HG03139 (cell line): ENCODE measurements around the gene EWSR1.

Experiments
- ATAC-seq: cut with Tn5 transposase; IDR thresholded peaks from one replicate; pipeline ENCODE4 v1.9.1; 2021; ENCODE audit not compliant: unreplicated experiment

Gene EWSR1

DNA sequence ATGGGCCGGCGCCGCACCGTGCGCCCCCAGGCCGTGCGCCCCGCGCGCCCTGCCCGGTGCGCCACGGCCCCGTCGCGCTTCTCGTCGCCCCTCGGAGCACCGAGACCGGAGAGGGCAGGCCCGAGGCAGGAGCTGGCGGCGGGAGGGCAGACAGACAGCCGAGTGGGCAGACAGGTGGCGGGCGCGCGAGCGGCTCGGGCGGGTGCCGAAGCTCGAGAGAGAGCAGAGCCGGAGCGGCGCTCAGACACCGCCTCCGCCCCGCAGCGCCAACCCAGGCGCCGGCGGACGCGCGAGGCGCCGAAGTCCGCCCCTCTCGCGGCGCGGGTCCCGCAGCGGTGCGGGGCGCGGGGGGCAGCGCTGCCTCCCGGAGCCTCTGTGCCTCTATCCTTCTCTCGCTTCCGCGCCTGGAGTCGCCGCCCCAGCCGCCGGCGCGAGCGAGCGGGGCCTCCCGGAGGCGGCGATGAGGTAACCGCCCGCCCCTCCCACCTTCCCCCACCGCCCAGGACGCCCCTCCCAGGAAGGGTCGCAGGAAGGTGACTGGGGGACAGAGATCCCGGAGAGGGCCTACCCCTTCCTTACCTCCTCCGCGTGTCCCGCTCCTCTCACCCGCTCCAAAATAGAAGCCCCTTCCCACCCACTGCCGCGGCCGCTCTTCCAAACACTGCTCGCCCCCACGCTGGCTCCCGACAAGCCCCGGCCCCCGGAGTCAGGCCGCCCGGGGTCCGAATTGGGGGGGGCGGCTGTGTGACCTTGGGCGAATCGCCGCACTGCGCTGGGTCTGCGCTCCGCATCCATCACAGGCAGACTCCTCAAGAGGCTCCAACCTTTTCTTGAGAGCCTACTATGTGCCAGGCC lies 47.4 kb downstream of the EWSR1 start, which contains the start of gene RASL10A:
RASL10A (minus strand) TSS at position 412 of the 855 bp plus-strand sequence. CDS start 451 bp downstream, outside the sequence.
- no peak for ATAC-seq

DNA sequence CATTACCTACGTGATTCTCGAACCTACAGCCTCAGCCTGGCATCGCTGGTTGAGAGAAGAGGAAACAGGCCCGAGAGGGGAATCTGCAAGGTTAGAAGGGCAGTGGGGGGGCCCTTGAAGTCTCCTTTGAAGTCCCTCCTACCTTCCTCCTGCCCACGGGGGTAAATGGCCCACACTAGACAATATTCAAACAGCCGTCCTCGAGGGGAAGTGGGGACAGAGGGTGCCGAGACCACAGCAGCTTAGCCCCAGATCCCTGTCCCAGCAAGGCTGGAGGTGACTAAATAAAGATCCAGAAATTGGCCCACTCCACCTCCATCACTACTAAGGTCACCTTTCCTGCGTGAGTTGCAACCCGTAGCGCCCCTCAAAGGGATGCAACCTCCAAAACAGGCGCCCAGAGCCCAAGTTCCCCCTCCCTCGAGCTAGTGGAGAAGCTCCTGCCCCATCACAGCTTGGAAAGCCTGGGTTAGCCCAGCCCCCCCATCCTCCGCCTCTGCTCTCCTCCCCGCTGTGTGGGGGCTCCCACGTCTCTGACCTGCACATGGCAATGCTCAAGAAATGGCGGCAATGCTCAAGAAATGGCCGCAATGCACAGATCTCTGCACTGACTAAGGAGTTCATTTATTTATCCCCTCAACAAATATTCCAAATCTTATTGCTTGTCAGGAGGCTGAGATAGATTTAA lies 48.2 kb downstream of the EWSR1 start:
- ATAC-seq: no peak

DNA sequence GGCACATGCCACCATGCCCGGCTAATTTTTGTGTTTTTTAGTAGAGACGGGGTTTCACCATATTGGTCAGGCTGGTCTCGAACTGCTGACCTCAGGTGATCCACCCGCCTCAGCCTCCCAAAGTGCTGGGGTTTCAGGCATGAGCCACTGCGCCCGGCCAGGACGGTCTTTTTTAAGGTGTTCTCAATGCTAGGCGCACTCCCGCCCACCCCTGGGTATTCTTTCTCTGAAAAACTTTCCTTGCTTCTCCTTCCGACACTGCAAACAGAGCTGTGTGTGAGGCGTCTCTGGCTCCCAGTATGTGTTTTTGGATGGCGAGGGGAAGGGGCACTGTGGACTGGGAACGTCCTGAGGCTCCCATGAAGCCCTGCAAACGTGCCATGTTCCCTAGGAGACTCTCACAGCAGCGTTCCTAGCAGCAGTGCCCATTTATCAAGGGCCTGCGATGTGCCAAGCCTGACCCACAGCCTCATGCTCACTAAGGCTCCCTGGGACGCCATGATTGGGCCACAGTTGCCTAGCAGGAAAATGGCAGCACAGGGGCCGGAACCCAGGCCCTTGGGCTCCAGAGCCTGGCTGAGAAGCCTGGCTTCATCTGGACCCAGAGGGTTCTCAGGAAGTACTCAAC lies 49.9 kb downstream of the EWSR1 start:
- no peak for ATAC-seq

DNA sequence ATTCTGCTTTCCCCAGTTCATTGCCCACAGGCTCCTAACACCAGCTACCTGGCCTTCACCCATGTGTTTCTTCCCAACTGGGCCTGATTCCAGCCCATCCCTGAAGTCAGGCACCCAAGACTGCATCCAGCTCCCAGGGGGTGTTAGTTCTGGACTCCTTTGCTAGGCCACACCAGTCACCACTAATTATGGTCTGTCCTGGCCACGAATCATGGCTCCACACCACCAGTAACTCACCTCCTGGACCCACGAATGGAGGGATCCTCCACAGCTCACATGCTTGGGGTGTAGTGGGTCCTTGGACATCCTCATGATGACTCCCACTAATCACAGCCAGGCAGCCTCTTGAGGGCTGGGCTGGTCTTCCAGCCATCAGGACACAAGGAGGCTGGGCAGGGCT lies 51.0 kb downstream of the EWSR1 start:
- no peak for ATAC-seq

DNA sequence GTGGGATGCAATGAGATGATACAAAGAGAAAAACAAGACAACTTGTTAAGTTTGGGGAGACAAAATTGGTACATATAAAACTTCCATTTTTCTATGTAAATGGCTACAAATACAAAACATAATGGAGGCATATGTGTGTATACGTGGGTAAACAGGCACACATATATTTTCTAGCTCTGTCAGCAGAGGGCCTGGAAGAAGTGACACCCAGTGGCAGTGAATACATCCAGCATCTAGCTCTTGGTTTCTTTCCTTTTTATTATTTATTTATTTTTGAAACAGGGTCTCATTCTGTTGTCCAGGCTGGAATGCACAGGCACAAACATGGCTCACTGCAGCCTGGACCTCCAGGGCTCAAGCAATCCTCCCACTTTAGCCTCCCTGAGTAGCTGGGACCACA lies 52.5 kb downstream of the EWSR1 start:
- ATAC-seq: no peak

DNA sequence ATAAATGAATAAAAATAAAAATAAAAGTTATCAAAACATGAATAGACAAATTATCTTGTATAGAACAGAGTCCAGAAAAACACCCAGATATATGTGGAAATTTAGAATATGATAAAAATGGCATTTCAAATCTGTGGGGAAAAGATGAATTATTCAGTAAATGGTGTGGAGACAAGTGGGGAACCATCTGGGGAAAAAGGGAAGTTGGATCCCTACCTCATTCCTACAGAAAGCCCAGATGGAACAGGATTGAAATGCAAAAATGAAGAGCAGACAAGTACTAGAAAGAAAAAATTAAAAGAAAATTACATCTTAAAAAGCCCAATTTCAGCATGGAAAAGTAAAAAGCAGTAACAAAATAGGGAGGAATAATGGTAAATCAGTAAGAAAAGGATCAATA lies 55.6 kb downstream of the EWSR1 start:
- no peak for ATAC-seq

DNA sequence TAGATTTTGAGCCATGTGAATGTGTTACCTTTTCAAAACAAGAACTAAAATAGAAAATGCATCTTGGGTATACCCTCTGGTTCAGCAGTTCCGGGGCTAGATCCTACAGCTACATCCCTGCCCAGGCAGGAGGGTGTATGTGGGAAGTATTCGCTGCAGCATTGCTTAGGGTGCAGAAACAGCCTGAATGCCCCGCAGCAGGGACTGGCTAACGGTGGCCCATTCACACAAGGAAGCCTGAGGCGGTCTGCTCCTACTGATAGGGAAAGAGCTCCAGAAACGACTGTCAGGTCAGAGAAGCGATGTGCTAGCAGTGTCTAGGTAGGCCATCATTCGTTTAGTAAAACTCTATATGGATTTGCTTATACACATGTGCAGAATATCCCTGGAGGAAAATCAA lies 57.3 kb downstream of the EWSR1 start:
- ATAC-seq: no peak

DNA sequence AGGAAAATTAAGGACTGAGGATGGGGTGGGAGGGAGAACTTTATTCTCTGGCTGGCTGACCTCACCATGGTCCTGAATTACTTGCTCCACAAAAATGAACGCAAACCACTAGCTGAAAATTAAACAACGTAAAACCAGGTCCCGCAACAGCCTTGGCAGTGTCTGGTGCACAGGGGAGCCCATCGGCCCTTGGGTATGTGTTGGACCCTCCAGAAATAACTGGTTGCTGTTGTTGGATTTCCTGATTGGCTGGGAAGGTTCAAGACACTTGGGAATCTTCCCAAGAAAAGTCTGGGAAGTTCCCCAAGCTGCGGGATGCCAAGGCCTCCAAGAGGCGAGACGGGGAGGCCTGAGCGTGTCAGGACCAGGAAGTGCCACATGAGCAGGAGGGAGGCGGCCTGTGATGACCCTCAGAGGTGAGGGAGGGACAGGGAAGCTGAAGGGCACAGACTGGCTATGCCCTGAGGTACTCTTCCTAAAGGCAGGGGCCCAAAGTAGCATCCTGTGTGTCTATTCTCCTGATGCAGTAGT lies 57.8 kb downstream of the EWSR1 start:
- no peak for ATAC-seq

DNA sequence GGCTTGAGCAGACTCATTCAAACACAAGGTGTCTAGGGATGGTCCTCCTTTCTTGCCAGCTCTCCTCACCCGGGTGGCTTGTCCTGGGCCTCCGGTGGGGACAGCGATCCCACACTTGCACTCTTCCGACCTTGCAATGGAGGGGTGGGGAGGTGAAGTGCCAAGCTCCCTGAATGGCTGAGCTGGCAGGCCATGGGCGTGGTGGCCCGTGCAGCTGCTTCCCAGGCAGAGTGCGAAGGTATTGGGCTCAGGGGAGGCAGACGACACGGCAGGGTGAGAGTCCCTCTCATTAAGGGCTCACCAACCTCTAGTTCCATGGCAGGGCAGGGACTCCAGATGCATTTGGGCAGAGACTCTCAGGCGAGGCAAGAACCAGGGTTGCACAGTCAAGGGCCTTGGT lies 58.4 kb downstream of the EWSR1 start:
- no peak for ATAC-seq

DNA sequence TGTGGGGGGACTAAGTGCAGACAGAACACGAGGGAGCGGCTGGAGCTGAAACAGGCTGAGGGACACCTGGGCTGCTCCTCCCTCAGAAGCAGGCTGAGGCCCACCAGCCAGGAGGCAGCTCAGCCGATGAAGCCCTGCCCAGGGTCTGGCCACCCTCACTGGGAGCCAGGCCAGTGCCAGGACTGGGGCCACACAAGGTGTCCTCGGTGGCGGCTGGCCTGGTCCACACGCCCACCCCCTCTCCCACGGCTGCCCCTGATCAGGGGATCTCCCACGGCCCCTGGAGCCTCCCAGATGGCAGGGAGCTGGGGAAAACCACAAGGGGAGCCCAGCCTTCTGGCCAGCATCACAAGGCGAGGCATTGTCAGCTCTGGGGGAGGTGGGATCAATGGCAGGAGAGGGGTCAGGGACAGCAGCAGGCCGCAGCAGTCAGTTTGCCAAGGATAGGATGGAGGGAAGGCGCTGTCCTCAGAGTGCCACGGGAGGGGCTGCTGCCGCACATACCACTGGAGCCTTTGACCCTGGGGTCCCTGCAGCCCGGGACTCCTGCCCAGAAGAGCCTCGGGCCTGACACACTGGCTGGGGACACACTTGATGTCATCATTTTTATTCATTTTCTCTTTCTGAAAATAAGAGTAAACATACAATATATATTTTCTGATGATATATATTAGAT lies 59.2 kb downstream of the EWSR1 start:
- no peak for ATAC-seq

DNA sequence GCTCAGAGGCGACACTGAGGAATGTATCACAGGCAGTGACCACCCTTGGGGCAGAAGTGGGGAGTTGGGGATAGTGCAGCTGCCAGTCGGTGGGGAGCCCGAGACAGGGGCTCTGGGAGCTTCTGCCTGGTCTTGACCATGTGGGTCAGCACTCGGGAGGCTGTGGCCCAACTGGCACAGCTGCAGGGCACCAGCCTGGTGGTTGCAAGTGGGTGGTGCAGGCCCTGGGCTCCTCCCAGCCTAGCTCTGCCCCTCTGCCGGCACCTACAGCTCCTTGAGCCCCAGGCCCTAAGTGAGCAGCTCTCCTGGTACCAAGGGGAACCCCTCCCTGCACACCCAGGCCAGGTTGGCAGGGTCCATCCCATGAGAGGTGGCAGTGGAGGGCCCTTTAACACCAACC lies 60.0 kb downstream of the EWSR1 start:
- no peak for ATAC-seq

DNA sequence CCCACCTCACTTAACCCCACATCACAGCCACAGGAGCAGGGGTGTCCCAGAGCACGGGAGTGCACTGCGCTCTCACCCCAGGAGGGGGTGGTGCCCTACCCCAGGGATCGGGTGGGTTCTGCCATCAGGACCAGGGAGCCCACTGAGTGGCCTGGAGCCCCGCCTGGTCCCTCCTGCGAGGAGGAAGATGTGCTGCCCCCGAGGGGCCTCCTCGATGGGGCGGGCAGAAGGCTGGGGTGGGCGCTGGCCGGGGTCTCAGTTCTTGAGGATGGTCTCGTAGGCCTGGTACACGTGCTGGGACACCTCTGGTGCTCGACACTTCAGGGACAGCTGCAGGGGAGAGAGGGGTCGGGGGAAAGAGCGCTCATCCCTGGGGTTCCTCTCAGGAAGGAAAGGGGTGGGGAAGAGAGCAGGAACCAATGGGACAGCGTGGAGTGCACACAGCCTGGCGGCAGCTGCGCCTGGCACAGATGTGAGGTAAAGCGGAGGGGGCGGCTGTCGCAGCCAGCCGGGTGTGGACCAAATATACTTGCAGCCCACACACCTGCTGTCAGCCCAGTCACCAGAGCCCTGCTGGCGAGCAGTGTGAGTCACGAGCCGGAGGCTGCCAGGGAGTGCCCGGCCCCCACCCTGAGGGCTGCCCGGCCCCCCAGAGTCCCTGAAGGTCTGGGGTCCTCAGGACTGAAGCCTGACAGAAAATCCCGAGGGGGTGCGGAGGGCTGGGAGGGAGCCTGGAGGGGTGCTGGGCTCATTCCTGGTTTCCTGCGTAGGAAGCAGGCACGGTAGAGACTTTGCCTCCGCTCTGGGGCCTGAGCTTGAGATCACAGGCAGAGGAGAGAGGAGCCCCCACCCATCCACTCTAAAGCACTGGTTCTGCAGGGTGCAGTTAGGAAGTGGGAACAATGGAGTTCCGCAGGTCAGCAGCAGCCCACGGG lies 60.8 kb downstream of the EWSR1 start:
- no peak for ATAC-seq

DNA sequence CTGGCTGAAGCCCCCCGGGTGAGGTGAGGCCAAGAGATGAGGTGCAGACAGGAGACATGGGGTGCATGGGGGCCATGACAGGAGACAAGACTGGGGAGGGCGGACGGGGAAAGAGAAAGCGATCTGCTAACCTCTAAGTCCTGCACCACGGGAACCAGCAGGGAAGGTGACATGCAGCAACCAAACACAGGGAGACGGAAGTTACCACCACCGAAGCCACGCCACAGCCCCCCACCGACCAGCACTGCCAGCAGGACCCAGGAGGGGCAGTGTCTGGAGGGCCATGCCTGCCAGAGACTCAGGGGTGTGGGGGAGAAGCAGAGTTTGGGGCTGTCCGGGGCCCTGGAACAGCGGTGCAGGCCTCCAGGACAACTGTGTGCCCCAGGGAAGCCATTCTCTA lies 61.5 kb downstream of the EWSR1 start:
- ATAC-seq: no peak

DNA sequence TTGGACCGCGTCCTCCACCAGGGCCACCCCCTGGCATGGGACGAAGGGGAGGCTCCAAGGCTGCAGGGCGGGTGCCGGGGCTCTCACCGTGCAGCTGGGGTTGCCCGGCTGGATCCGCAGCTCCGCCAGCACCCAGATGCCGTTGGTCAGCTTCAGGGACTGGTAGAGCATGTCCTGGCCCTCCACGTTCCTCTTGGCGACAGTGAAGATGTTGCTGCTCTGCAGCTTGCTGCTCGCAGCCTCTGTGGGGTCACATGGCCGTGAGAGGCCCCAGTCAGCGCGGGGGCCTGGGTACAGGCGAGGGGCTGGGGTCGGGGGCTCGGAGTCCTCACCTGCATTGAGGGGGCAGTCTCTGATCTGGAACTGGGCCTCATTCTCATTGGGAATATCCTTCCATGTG lies 62.2 kb downstream of the EWSR1 start:
- no peak for ATAC-seq

DNA sequence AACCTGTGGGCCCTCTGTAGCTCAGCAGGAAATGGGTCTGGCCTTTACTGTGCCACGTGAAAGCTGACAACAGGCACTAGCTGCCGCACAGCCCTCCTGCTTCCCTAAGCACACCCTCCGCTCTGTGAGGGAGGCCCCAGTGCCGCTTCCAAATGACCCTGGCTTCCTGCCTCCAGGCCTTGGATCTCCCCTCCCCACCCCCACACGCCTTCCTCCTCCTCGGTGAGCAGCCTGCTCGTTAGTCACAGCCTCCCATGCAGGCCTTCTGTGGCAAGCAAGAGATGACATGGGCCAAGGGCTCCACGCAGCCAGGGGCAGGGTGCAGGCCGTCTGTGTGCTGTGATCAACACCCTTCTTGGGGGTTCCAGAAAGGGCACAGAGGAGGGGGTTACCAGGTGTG lies 62.7 kb downstream of the EWSR1 start:
- no peak for ATAC-seq

DNA sequence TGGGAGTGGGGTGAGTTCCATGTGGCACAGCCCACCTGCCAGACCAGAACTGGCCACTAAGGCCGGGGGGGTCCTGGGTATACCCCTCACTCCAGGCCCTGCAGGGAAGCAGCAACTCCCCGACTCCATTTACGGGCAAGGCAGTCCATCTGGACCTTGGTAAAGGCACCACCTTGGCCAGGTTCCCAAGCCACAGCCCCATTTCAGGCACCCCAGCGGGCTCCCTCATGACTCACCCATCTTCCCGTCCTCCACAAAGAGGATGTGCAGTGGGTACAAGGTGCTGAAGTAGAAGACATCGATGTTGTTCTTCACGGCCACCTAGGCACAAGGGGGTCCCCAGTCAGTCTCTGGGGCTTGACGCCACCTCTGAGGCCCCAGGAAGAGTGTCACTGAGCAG lies 63.1 kb downstream of the EWSR1 start:
- ATAC-seq: no peak

DNA sequence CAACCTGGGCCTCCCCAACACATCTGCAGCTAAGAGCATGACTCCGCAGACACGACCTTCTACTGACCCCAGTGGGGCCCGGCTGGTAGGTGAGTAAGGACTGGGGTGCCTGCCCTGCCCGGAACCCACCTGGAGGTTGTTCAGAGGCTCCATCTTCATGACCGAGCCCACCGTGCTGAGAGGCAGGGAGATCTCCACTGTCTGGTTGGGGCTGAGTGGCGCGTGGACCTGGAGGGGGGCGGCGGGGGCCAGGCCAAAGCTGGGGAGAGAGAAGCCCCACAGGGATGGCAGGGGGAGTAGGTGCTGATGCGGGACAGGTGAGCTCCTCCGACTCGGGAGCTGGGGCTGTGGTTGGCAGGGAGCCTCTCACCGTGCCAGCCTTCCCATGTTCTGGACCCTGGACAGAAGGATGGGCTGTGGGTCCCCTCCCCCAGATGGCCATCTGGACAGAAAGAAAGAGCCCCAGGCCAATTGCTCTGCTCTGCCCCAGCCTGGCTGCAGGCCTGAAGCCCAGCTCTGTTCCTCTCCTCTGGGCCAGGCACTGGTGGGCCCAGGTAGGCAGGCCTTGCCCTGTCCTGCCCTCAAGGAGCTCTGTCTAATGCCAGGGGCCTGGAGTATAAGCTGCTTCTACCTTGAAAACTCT lies 63.7 kb downstream of the EWSR1 start:
- ATAC-seq: no peak

DNA sequence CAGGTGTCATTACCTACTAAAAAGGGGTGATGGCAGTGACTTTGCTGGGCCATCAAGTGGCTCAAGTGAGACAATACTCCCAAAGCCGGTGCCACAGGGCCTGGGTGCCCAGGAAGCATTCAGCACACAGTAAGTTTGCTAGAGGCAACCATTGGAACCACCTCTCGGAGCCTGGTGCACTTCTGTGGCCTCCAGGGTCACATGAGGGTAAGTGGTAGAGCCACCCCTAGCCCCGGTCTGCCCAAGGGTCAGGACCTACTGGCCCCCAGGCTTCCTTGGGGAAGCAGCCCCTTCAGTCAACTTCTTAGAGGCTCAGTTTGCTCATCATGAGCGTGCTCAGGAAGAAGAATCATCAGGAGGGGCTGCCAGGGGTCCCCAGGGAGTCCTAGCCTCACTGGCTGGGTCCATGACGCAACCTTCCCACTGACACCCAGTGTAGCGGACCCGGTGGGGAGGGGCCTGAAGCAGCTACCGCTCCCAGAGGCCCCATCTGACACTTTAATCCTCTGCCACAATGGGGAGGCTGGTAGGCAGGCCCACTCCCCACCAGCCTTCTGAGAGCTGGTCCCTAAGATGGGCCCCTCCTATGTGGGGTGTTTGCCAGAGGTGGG lies 64.9 kb downstream of the EWSR1 start:
- no peak for ATAC-seq

DNA sequence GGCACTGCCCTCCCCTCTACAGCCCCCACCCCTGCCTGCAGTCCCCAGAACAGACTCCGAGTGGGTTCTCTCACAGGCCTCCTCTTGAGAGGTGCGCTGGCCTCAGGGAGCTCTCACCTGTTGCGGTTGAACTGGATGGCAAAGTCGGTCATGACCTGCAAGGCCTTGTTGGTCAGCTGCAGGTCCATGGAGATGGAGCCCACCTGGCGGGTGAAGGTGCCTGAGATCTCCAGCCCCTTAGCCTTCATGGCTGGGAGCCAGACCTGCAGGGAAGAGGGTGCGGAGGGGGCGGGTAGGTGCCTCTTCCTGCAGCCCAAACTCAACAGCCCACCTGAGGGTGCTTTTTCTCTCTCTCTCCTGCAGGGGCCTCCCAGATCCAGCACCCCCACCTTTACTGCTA lies 66.1 kb downstream of the EWSR1 start:
- no peak for ATAC-seq
